M059J (cell line): Measurements from ENCODE around the gene IL17RC. TPM values are rescaled to one million over a fixed set of nuclear protein-coding genes. Genes with fewer than 3 reads are reported as not detected.
"Not testable (repeated sequence)": the region's sequence is repeated elsewhere in the genome, so short reads cannot be mapped to it uniquely, and the experiment has no call there.

Experiments used
- DNase-seq: peaks from one replicate; pipeline ENCODE4 v3.0.0-alpha.2; 2012; ENCODE audit warnings: low read depth
- total RNA-seq: library from RNA; depleted of rRNA; stranded (reverse); fragments of >200 nt; shearing (Covaris generic); gene quantifications from 2 replicates; pipeline ENCODE4 v1.2.3, GENCODE V29; 2014

The IL17RC gene
- total RNA-seq, 1 experiment from 2014 or later, result 29.5 TPM

GRCh38 chr3:9891072-9891622, 25.8 kb upstream of the IL17RC start:
- no peak for DNase-seq

- no peak for DNase-seq
Measured at GRCh38 chr3:9893739-9894138, 23.2 kb upstream of the IL17RC start.

- not testable (repeated sequence) for DNase-seq
Measured at GRCh38 chr3:9895715-9896114, 21.2 kb upstream of the IL17RC start.

GRCh38 chr3:9896755-9897407, 20.0 kb upstream of the IL17RC start:
- DNase-seq, result not testable (repeated sequence)

- DNase-seq, result peak; percentile 85
Measured at GRCh38 chr3:9897408-9898372, 19.2 kb upstream of the IL17RC start.

- no peak for DNase-seq
Measured at GRCh38 chr3:9898467-9899241, 18.2 kb upstream of the IL17RC start.

GRCh38 chr3:9899289-9899791, 17.6 kb upstream of the IL17RC start:
- DNase-seq, result no peak

GRCh38 chr3:9900965-9901415, 15.9 kb upstream of the IL17RC start:
- DNase-seq, result not testable (repeated sequence)

GRCh38 chr3:9901967-9902366, 14.9 kb upstream of the IL17RC start:
- no peak for DNase-seq

GRCh38 chr3:9902372-9903237, 14.3 kb upstream of the IL17RC start, which contains the start of gene IL17RE:
Gene IL17RE, plus strand, starts transcription at chr3:9902848. Its CDS starts 85 bp downstream, at chr3:9902933.
- DNase-seq, result no peak

- no peak for DNase-seq
Measured at GRCh38 chr3:9903238-9903624, 13.7 kb upstream of the IL17RC start.

GRCh38 chr3:9903904-9904303, 13.0 kb upstream of the IL17RC start:
- DNase-seq, result no peak

- DNase-seq, result no peak
Measured at GRCh38 chr3:9906480-9906879, 10.4 kb upstream of the IL17RC start.

GRCh38 chr3:9908286-9908685, 8.6 kb upstream of the IL17RC start:
- no peak for DNase-seq

- no peak for DNase-seq
Measured at GRCh38 chr3:9909221-9910013, 7.5 kb upstream of the IL17RC start.

GRCh38 chr3:9911863-9912262, 5.0 kb upstream of the IL17RC start:
- no peak for DNase-seq

- peak; percentile 73 for DNase-seq
Measured at GRCh38 chr3:9912294-9912935, 4.5 kb upstream of the IL17RC start.

- DNase-seq, result no peak
Measured at GRCh38 chr3:9913601-9914000, 3.3 kb upstream of the IL17RC start.

- peak; percentile 43 for DNase-seq
Measured at GRCh38 chr3:9914011-9914410, 2.9 kb upstream of the IL17RC start.
